Stimulated activated CD8-positive, alpha-beta memory T cell treated with anti-CD3 and anti-CD28 coated beads, Interleukin-15, amount 100 ng/mL, for 4 hours (primary cell): ENCODE results near the gene ZFAND2B.

Experiments used
- DNase-seq, 2 donors: peaks; one replicate each; pipeline ENCODE4 v3.0.0-alpha.2; 2020; ENCODE audit warnings: low read depth in 2 of 2

ZFAND2B gene, protein sequence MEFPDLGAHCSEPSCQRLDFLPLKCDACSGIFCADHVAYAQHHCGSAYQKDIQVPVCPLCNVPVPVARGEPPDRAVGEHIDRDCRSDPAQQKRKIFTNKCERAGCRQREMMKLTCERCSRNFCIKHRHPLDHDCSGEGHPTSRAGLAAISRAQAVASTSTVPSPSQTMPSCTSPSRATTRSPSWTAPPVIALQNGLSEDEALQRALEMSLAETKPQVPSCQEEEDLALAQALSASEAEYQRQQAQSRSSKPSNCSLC

DNA sequence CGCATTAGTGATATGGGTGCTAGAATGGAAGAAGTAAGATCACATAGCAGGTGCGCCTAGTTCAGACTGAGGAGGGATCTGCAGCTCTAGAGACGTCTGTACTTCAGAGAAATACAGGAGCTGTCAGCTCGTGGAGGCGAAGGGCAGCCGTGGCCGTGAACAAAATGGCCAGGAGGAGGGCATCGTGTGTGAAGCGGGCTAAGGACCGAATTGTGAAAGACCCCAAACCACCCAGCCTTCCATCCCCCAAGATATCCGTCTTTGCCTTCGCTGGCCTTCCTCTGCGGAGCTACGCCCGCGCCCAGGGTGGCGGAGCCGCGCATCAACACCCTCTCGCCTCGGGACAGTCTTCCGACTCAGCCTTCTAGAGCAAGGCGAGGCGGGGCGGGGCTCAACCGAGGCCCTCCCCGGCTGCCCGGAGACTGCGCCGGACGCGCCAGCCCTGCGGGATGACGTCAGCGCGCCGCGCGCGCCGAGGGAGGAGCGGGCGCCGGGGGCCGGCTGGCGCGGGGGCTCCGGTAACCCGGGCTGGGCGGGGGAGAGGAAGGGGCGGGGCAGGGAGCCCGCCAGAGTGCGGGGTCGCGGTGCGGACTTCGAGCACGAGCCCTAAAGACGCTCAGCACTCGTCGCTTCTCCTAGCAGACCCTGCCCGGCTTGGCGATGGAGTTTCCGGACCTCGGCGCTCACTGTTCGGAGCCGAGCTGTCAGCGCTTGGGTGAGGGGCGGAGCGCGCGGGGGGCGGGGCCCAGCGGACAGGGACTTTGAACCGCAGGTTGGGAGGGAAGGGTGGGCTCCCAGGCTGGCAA, at the start of gene ZFAND2B:
TSS of gene ZFAND2B (plus strand) at position 455 of the 806 bp plus-strand sequence. CDS start at position 661, 206 bp downstream.
- peak; percentile 84 to 92 for DNase-seq

DNA sequence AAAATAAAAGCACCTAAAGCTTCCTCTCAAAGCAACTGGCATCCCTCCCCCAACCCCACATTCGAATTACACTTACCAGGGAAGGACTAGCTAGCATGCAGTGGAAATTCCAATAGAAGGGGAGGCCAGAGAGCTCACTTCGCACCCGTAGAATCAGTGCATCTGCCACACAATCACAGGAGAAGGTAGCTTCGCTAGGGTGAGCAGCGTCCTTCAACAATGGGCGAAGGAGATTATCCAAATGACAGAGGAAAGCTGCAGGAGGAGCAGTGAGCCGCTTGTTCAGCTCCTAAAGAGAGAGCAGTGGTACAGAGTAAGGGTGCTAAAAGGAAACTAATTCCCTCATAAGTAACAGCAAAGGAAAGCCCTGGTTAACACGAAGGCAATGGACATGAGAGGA, 49.2 kb upstream of the ZFAND2B start:
- DNase-seq: no peak

DNA sequence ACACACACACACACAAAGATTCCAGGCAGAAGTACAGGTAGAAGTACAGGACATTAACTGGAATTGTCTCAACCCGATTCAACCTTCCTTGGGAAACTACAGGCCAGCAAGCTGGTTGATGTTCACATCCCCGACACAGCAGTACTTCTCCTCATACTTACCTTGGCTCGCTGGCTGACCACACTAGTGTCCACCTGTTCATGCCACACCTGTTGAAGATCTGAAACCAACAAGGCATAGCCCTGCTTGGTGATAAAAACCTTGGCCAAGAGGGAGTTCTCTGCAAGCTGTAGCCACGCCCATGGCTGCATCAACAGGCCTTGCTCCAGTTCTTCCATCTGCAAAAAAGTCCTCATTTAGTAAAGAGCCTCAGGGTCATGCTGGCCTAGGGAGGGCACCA, 48.6 kb upstream of the ZFAND2B start:
- no peak for DNase-seq

DNA sequence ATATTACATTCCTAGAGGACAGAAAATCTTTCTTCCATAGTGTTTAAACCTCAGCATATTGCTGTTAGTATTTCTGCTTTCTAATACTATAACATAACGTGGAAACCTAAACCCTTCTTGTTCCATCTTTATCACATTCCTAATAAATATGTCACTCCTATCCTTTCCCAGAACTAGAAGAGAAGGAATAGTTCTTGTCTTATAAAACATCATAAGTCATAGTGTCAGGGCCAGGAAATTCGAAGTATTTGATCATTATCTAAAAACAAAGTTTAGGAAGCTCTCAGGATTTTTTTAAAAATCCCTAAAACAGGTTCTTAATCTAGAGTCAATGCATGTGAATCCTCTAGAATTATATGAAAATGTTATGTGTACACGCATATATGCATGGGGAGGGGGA, 48.0 kb upstream of the ZFAND2B start:
- DNase-seq: no peak

DNA sequence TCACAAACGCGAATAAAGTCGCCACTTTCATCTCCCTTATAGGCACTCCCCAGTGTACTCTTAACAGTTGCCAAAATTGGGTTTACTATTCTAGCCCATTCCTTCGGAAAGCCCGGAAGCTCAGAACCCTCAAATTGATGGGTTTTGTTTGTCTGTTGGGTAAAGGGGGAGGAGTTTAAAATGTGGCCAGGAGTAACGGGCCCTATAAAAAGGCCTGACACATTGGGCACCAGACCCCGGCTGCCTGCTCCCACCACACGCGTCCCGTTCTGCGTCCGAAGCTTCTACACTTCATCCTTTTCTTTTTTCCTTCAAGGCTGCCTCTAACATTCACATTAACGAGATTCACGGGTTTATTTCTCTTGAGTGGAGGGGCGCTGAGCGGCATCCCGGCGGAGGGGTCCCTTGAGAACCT, 46.8 kb upstream of the ZFAND2B start:
- no peak for DNase-seq

DNA sequence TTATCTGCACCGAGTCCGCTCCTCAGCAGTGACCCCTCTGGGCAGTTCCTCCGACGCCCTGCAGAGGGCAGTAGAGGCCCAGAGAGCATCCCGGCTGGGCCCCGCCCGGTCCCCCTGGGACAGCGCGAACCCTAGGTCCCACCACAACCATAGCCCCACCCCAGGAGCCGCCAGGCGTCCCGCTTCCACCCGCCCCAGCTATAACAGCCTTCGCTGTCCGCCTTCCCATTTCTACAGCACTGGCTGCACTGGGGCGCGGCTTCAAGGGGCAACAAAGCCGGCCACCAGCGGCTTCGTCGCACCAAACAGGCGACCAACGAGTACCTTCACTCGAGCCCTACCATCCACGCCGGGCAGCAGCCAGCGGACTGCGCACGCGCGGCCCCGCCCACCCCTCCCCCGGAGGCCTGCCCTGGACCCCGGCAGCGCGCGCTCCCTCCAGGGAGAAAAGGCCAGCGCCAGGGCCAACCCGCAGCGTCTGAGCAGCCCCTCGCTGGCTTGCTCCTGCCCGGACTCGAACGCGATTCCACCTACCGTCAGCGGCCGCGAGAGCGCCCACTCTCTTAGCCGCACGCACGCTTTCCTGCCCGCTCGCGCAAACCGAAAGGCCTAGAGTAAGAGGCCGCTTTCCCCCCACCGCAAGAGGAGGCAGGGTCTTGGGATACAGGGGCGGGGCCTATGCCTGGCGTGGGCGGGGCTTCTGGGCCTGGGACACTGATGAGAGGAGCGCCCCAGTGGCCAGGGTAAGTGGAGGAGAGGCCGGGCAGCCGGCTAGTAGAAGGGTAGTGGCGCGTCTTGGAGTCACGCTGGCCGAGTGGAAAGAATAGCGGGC, 46.2 kb upstream of the ZFAND2B start, which contains the start of gene NHEJ1:
TSS of gene NHEJ1 (minus strand) at position 630 of the 832 bp plus-strand sequence. CDS start 2,453 bp downstream, outside the sequence.
- DNase-seq: peak; percentile 83 to 86

DNA sequence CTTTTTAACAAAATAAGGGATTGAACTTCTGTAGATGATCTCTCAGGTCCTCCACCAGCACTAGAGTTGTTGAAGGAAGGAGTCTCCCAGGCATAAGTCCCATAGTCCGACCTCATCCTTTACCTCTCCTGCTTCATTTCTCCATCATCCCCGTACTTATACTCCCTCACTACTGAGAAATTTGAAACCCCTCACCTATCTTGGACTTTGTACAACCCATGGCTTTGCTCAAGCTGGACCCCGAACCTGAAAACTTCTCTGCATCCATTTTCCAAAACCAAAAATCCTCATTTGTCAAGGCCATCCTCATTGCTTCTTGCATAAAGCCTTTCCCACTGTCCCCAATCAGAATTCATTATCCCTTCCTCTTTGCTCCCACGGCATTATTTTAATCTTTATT, 45.5 kb upstream of the ZFAND2B start:
- no peak for DNase-seq

DNA sequence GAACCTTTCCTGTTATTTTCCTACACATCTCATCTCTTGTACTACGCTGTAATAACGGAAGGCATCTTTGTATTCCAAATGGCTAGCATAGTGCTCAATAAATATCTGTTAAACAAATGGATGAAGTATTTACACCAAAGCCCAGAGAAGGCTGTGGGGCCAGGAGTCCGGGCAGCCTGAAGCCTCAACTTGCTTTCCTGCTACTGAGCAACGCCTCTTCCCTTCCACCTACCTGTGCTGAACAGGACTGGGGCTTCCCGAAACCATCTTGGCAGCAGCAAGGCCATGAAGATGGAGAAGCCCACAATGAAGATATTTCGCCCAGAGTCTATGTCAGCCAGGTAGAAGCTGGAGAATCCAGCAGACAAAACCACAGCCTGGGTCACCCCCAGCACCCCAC, 43.4 kb upstream of the ZFAND2B start:
- DNase-seq: no peak

DNA sequence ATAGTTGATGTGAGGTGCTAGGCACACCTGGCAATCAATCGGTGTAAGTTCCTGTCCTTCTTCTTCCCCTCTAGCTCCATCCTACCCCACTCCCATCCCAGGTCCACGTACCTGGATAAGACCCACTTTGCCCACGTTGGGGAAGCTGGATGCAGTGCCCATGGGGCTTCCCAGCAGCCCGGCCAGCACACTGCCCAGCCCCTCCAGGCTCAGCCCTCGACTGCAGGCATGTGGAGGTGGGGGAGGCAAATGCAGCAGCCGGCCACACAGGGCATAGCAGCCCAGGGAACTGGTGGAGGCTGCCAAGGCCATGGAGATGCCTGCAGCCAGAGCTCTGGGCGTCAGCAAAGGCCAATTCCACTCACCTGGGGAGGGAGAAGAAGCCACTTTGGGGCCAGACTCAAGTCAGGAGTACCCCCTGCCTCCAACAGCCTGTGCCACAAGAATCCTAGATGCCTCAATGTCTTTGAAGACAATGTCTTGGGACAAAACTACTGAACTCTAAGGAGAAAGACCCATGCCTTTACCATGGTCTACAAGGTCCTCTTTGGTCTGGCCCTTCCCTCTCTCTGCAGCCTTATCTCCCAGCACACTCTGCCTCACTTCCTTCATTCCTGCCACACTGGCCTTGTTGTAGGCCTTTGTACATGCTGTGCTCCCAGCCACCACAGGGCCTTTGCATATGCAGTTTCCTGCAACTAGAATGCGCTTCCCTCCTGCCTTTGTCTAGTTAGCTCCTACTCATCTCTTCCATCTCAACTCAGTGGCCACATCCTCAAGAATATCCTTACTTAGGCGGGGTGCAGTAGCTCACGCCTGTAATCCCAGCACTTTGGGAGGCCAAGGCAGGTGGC, 41.3 kb upstream of the ZFAND2B start:
- no peak for DNase-seq

DNA sequence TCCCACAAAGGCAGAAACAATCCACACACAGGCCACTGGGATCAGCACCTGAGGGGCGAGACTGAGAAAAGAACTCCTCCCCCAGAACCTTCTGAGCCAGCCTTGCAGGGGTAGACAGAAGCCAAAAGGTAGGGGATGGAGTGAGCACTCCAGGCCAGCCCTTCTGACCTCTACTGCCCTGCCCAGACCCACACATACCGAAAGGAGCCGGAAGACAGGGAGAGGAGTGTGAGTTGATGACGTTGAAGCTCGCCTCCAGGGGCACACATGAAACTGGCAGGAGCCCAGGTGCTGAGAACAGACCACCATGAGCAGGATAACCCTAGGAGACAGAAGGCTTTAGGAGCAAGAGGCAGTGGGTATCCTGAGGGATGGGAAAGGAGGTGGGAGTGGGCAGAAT, 38.6 kb upstream of the ZFAND2B start:
- no peak for DNase-seq

DNA sequence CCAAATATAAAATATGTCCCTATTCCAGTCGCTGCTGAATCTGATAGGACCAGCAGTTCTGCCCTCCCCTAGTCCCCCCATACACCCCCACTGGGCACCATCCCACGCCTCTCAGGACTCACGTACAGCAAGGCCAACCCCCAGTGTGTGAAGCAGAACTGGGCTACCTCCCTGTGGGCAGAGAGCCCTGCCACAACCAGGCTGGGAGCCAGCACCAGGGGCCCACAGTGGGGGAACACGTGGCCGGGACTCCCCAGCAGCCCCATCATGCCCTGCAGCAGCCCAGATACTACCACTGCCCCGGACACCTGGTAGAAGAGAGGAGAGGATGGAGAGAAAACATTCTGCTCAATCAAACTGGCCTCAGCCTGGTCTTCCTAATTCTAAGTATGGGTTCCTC, 38.1 kb upstream of the ZFAND2B start:
- no peak for DNase-seq

DNA sequence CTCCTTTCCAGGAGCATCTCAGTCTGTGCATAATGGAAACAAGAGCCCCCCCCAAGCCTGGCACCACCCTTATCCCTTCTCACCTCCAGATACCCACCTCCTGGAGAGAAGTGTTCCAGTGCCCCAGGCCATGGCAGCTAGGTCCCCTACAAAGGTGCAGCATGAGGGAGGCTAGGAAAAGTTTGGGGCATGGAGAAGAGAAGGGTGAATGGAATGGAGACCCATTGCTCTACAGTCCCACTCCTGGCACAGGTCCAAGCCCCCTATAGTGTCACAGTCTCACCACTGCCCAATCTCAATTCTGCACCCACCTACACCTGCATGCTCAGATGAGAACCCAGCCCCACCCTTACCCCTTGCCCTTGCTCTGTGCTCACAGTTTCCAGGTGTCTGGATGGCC, 37.6 kb upstream of the ZFAND2B start:
- no peak for DNase-seq

DNA sequence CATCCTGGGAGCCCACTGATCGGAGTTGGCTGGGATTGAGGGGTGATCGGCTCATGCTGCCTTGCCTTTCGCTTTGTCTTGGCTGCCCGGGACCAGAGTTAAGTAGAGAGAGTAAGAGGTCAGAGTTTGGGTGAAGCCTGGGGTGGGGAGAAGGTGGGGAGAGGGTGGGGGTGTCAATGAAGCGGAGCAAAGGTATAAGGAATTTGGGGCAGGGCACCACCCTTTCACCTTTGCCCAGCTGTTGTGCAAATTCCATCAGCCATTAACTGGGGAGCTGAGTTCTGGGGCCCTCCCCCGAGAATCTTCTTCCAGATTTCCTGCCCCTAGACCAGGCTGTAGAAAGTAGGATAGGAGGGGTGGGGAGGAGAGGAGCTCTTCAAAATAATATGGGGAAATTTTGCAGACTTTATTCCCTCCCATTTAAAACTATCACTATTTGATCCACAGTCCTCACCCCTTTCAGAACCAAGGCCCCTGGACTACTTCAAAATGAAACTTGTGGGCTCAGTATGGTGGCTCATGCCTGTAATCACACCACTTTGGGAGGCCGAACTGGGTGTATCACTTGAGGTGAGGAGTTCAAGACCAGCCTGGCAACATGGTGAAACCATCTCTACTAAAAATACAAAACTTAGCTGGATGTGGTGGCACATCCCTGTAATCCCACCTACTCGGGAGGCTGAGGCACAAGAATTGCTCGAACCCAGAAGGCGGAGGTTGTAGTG, 36.5 kb upstream of the ZFAND2B start, which contains the start of gene SLC23A3:
TSS of gene SLC23A3 (minus strand) at position 100 of the 725 bp plus-strand sequence. CDS start at position 55, 45 bp downstream.
- DNase-seq: no peak

DNA sequence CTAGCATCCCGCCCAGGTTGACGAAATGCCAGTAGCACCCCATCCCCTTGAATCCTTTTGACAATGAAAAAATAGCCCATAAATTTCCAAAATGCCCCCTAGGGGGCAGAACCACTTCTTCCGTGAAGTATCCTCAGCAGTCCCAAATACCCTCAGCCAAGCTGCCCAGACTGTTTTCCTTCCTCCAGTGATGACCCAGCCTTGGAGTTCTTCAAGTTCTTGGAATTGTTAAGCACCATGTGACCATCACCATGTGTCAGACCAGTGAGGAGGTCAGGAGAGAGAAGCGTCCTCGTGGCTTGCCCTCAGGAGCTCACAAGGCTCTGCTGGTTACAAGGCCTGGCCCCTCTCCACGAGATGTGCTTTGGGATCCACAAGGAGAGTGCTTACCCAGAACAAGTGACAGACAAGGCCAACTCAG, 35.3 kb upstream of the ZFAND2B start:
- DNase-seq: no peak

DNA sequence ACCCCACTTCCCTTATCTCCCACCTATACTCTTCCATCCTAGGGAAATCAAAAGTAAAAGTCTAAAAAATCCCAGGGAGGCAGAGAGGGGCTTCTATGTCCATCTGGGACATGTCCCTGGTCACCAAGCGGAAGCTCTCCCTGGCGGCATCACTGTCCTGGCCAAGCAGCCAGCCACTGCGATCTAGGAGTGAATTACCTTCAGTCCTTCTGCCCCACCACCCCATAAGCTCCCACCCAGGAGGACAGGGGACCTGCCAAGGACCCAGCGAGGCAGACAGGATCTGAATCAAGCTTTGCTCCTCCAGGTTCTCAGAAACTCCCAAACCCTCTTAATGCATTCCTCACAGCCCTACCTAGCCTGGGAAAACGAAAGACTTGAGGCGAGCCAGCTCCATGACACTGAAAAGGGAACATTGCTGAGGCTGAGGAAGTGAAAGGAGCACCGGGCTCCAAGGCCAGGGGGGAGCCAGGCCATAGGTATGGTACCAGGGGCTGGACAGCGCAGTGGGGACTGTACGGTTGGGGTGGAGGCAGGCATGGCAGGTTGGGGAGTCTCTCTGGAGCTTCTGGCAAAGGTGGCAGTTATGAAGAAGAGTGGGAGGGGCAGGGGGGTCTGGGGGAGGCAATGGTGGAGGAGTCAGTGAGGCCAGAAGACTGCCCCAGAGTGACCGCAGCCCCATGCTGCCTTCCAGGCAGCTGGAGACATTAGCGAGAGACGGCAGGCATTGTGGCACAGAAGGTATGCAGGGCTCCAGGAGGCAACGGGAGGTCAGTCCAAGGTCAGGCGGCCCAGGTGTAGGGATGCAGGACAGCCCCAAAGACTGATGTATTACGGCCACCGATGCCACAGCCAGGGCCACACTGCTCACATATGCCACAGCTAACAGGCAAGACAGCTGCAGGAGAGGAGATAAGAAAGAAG, 34.1 kb upstream of the ZFAND2B start:
- DNase-seq: no peak

DNA sequence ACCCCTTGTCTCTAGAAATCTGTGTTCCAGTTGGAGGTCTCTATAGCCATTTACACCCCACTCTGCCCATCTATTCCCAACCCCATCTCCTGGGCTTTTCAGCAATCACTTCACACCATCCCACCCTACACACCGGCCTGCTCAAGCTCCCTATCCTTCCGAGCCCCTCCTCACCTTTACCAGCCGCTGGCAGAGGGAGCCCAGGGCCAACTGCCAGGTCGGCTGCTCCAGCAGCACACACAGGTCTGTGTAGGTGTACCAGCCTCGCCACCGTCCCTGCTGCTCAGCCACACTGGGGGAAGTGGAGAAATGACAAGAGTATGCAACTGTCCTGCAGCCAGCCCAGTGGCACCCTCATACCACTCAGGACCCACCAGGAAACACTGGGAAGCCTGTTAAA, 33.4 kb upstream of the ZFAND2B start:
- no peak for DNase-seq

DNA sequence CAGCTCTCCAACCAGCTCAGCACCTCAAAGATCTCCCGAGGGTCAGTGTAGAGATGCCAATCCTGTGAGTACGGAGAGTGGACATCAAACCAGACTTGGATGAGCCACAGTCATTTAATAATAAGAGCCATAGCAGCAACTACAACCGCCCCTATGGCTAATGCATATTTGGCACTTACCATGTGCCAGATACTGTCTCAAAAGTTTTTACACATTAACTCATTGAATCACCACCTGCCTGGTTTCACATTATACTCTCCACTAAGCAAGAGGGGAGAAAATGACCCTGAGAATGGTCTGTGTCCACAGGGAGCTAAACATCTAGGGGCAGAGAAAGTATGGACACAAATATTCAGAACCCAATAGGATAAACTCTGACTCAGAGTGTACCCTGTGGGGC, 32.4 kb upstream of the ZFAND2B start:
- DNase-seq: no peak

DNA sequence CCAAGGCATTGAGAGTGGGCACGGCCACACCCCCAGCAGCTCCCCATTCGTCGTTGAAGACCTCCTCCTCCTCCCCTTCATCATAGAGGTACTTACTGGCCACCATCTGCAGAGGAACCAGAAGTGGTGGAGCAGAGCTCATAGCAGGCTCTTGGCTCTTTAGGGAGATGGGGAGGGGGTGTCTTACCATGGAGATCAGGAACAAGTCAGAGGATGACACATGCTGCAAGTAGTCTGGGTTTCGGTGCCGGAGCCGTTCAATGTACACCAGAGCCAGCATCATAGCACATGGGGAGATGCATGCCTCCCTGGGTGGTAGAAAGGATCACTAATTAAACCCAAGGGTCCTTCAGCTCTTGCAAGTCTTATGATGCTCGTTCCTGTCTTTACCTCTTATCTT, 31.8 kb upstream of the ZFAND2B start:
- DNase-seq: no peak

DNA sequence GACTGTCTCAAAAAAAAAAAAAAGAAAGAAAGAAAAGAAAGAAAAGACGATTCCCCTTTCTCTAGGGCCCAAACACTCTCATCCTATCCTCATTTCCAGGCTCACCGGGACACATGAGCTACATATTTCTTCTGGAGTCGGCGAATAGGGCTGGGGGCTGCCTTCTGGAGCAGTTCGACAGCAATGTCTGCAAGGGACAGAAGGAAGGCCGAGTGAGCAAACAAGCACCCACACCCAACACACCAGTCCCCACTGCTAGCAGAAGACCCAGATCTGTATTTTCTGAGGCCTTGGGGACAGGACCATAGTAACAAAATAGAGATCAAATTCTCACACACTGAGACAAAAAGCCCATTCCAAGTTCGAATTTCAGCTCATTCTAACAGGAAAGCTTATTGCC, 31.1 kb upstream of the ZFAND2B start:
- no peak for DNase-seq
